ENCODE data around the gene CCNY.

Gene CCNY

GRCh38 chr10:35355971-35356724, 19.8 kb downstream of the CCNY start:
- DNase-seq (ENCODE audit: low spot score): no peak

DNA sequence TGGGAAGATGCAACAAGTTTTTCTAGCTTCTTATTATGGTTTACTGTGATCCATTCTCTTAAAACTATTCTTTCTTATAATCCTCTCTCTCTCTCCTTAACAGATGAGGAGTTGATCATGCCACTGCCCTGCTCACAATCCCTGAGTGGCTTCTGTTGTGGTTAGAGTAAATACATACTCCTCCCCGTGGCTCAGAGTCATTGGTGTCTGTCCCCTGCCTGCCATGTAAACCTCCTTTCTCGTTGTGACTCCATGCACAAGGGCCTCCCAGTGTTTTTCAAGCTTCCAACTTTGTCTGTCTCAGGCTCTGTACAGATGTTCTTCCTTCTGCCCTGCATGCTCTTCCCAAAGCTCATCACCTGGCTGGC, 20.4 kb downstream of the CCNY start:
- DNase-seq (ENCODE audit: low spot score): no peak

GRCh38 chr10:35359056-35359455, 22.7 kb downstream of the CCNY start:
- no peak for DNase-seq (ENCODE audit: low spot score)

DNA sequence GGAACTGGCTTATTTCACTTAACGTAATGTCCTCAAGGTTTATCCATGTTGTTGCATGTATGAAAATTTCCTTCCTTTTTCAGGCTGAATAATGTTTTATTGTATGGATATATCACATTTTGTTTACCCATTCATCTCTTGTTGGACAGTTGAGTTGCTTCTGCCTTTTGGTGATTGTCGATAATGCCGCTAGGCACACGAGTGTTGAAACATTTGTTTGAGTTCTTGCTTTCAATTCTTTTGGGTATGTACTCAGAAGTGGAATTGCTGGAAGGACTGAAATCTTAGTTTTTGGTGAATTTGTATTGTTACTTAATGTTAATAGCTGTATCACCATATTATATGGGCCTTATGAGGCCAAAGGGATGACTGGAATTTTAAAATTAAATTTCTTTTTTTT, 23.6 kb downstream of the CCNY start:
- DNase-seq (ENCODE audit: low spot score): no peak

DNA sequence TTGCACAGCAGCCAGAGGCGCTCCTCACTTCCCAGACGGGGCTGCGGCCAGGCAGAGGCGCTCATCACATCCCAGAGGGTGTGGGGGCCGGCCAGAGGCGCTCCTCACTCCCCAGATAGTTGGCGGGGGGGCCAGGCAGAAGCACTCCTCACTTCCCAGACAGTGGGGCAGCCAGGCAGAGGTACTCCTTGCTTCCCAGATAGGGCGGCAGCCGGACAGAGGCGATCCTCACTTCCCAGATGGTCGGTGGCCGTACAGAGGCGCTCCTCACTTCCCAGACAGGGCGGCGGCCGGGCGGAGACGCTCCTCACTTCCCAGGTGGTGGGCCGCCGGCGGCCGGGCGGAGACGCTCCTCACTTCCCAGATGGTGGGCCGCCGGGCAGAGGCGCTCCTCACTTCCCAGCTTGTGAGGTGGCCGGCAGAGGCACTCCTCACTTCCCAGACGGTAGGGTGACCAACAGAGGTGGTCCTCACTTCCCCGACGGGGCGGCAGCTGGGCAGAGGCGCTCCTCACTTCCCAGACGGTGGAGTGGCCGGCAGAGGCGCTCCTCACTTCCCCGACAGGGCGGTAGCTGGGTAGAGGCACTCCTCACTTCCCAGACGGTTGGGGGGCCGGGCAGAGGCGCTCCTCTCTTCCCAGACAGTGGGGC, 26.5 kb downstream of the CCNY start:
- DNase-seq (ENCODE audit: low spot score): no peak

DNA sequence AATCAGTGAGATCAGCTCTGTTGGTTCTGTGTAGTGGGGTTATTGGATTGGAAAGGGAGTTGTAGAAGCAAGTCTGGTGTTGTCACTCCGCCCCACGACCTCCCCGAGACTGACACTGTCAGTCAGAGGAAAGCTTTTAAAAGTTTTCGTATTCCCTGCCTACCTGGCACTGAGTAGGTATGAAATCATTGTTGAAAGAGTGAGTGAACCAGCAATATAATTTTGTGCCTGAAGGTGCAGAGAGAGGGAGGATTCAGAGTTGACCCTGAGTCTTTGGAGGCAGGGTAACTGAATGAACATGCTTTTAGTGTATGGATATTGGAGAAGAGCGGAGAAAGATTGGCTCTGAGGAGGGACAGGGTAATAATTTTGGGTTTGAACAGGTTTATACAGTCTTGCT, 27.3 kb downstream of the CCNY start:
- no peak for DNase-seq (ENCODE audit: low spot score)

GRCh38 chr10:35364808-35365207, 28.5 kb downstream of the CCNY start:
- DNase-seq (ENCODE audit: low spot score): peak; percentile 80

- no peak for DNase-seq (ENCODE audit: low spot score)
These were observed 29.7 kb downstream of the CCNY start for GRCh38 chr10:35365994-35366393.

- DNase-seq (ENCODE audit: low spot score): no peak
These were observed 31.0 kb downstream of the CCNY start for GRCh38 chr10:35367107-35367859.

GRCh38 chr10:35367982-35368381, 31.7 kb downstream of the CCNY start:
- DNase-seq (ENCODE audit: low spot score): no peak

DNA sequence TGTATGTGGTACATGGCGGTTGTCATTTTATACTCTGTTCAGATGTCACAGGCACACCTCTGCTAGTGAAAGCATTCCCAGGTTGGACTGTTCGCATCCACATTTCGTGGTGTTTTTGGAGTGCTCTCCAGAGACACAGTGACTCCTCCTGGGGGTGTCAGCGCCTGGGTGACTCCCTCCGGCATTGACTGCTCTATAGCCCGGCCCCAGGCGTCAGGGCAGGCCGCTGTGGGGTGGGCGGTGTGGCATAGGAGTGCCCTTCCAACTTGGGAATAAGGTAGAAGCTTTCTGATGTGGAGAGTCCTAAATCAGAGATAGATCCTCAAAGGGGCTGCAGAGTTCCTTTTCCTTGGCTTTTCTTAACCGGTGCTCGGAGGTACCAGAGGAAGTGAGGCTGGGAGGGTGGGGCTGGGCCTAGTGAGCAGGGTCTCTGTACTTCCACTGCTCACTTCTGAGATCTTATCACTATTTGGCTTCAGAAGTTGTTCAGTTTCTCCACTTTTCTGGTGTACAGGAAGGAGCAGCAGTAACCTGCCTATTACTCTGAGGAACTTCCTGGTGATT, 32.3 kb downstream of the CCNY start:
- DNase-seq (ENCODE audit: low spot score): no peak

DNA sequence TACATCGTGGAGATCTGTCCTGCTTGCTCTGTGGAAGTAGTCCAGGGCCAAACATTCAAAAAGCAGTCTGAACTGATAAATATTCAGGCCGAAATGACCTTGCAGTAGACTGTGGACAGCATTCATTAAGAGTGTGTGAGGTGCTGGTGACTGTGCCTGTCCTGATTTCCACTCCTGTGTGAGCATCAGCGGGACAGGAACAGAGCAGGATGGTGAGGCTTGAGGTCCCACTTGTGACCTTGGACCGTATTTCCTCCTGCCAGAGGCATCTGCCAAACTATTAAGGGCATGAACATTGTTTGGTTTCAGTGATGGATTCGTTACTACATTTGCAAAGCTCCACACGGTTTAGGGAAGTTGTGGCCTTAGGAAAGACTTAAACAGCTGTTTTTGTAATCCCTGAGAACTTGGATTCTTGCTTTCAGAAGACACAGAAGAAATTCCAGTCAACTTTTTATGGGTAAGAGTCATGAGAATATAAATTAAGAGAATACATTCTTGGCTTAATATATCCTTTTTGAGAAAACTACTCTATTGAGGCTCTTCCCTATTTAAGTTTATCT, 32.8 kb downstream of the CCNY start:
- DNase-seq (ENCODE audit: low spot score): no peak

DNA sequence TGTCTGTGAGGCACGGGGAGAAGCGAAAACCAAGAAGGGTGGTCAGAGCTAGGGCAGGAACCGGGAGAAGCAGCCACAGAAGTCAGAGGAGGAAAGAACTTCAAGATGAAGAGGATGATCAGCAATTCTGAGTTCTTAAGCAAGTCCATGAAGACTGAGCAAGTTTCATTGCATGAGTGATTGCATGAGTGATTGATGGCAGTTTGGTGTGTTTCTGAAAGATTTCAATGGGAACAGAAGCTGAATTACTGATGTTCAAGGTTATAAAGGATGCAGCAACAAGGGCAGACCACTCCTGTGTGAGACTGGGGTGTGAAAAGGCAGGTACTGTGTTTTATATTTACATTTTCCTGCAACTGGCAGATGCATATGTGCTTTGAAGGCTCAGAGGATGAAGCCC, 35.4 kb downstream of the CCNY start:
- DNase-seq (ENCODE audit: low spot score): no peak

GRCh38 chr10:35372329-35372728, 36.0 kb downstream of the CCNY start:
- no peak for DNase-seq (ENCODE audit: low spot score)

GRCh38 chr10:35375091-35375765, 38.9 kb downstream of the CCNY start:
- no peak for DNase-seq (ENCODE audit: low spot score)

- no peak for DNase-seq (ENCODE audit: low spot score)
These were observed 40.9 kb downstream of the CCNY start for GRCh38 chr10:35377050-35377728.

DNA sequence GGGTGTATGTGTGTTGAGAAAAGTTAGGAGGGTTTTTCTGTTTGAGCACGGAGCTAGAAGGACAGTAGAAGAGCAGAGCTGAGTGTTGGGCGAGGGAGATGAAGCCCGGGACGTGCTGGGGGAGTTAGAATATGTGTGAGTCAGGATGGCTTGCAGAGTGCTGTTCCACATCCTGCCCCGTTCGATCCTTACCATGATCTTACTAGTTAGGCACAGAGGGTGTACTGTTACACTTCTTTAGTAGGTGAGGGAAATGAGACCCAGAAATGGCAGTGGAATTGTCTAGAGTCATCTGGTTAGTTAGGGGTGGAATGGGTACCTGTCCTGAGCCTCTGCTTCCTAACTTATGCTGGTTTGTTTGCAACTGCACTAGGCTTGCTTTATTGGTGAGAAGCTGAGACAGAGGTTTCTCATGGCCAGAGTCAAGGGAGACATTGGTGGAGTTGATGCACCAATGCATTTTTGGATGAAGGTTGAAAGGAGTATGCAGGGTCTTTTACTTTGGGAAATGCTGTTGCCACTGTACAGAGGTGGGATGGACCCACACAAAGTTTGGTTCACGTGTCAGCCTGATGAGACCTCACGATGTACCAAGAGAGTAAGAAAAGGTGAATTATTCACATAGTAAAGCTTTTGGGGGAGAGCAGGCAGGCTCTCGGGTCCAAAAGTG, 42.4 kb downstream of the CCNY start:
- DNase-seq (ENCODE audit: low spot score): no peak

DNA sequence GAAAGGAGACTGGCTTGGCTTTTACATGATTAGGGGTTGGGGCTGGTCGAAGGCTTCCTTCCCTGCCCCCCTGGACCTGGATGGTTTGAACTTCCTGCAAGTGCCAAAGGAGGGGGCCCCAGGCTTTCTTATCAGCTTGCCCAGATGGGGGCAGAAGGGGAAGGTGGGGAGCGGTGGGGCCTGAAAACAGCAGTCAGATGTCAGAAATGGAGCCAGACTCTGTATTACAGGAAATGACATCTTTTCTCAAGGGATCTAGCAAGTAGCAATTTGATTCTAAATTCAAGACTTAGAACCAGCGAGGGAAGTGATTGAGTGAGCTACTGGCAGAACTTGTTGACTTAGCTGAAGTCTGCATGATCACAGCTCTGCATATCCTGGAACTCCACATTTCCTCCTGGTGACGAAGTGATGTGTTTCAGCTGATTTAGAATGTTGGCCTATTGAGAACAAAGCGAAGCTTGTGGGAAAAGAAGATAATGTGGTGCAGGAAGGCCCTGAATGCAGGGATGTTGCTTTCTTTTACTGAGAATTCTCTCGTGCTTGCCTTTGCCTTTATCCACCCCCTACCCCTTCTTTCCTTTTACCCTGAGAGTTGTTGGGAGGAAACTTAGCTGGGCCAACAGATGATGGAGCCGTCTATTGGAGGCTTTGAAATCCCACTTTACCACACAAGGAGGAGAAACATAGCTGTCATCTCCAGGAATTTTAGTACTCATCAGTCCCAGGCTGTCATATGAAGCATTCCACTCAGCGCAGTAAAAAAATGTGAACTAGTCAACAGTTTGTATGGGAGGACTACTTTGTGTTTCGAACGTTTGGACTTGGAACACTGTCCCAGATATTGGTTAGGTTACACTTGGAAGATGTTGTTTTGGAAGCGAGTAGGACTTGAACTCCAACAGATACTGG, 43.2 kb downstream of the CCNY start:
- no peak for DNase-seq (ENCODE audit: low spot score)

- DNase-seq (ENCODE audit: low spot score): no peak
These were observed 45.8 kb downstream of the CCNY start for GRCh38 chr10:35382096-35382495.
